AG04450 (cell line): Measurements from ENCODE around the gene FBXO31. TPM values are rescaled to one million over a fixed set of nuclear protein-coding genes. Genes with fewer than 3 reads are reported as not detected.

Experiments used
- CTCF ChIA-PET: fragments of 300-600, 350-600 bp; formaldehyde crosslinking; extraction: SDS; loops from one replicate; lab custom pipeline; 2022; ENCODE audit warnings: antibody characterized with exemption, inconsistent platforms; lab: Charles Lee
- POLR2A ChIA-PET: fragments of 350-600 bp; formaldehyde crosslinking; extraction: SDS; loops from one replicate; lab custom pipeline; 2021; ENCODE audit warnings: antibody characterized with exemption, inconsistent platforms; lab: Yijun Ruan, JAX
- DNase-seq: peaks from one replicate; pipeline ENCODE4 v3.0.0-alpha.2; 2011; ENCODE audit warnings: low read depth, low spot score
- H3K27ac ChIP-seq: one replicate; pipeline ENCODE4 v1.5.1; 2012; ENCODE audit warnings: low read depth, low read length, control low read depth
- H3K27me3 ChIP-seq: one replicate; pipeline ENCODE4 v1.6.0; 2012; ENCODE audit warnings: low read length; ENCODE audit not compliant: control insufficient read depth, insufficient read depth
- H3K4me3 ChIP-seq: 2 replicates; pipeline ENCODE4 v1.5.1; 2011; ENCODE audit warnings: mild to moderate bottlenecking, low read depth, low read length, control low read depth
- H3K9me3 ChIP-seq: 2 replicates; pipeline ENCODE4 v1.5.1; 2012; ENCODE audit warnings: low read length; ENCODE audit not compliant: control insufficient read depth, insufficient read depth
- polyA plus RNA-seq: library from polyadenylated mRNA; depleted of rRNA; stranded (reverse); fragments of >200 nt; gene quantifications from 2 replicates; pipeline ENCODE4 v1.2.3, GENCODE V29; 2011
- TF ChIP-seq, protein P1 (sequence below): IDR thresholded peaks from 2 replicates; pipeline ENCODE4 v1.5.1; 2011; ENCODE audit warnings: low read depth, low read length, control low read depth, inconsistent platforms

FBXO31 gene
- polyA plus RNA-seq, 1 experiment: 16.3 TPM

DNA sequence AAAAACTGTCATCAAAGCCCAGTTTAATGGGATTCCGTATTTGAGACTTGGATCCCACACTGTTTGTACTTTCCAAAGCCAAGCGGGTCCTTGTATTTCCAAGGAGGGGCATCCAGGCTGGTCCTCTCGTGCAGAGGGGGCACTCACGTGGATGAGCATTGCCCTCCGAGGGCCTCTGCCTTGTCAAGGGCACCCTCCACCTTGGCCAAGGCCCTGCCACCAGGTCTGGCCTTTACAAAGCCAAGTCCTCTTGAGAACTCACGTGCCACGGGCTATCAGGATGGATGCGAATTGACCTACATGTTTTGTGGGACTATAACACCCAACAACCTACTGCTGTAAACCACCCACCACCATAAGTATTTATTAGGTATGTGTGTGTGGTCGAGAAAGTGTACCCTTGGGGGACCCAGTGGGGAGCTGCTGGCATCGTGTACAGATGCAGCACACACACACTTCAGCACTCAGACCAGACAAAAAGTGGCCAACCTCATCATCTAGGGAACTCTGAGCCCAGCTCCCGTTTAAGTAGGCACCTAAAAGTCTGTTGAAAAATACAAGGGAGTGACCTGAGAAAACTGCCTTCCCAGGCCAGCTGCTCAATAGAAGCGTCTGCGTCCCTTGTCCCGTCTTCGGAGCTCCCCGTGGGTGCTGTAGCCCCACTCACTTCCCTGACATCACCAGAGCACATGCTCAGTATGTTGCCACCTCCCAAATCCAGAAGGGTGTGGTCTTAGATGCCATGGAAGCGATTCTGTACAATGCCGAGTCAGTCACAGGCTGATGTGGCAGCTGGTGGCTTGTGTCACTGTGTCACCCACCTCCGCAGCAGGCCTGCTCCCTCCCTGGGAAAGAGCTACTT lies 21.4 kb upstream of the FBXO31 start:
- TF ChIP-seq, protein P1, sequence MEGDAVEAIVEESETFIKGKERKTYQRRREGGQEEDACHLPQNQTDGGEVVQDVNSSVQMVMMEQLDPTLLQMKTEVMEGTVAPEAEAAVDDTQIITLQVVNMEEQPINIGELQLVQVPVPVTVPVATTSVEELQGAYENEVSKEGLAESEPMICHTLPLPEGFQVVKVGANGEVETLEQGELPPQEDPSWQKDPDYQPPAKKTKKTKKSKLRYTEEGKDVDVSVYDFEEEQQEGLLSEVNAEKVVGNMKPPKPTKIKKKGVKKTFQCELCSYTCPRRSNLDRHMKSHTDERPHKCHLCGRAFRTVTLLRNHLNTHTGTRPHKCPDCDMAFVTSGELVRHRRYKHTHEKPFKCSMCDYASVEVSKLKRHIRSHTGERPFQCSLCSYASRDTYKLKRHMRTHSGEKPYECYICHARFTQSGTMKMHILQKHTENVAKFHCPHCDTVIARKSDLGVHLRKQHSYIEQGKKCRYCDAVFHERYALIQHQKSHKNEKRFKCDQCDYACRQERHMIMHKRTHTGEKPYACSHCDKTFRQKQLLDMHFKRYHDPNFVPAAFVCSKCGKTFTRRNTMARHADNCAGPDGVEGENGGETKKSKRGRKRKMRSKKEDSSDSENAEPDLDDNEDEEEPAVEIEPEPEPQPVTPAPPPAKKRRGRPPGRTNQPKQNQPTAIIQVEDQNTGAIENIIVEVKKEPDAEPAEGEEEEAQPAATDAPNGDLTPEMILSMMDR: no peak
- no peaks in the 10 kb centered on the region for H3K27me3 ChIP-seq
- DNase-seq: no peak
- CTCF ChIA-PET: interaction anchor here (0.7 to 1.1 kb wide), 2 partner anchors 12 to 232 kb away, joined by 5 to 7 read pairs; no protein-coding TSS in a partner anchor
- POLR2A ChIA-PET: interaction anchor here (0.6 to 1.1 kb wide), 2 partner anchors 8 to 20 kb away, joined by 3 to 4 read pairs; no protein-coding TSS in a partner anchor
- no peak overlapping the region for H3K27ac ChIP-seq
- no peak overlapping the region for H3K4me3 ChIP-seq
- H3K9me3 ChIP-seq: no peaks in the 10 kb centered on the region; the same call in 1 of the 2 replicates

DNA sequence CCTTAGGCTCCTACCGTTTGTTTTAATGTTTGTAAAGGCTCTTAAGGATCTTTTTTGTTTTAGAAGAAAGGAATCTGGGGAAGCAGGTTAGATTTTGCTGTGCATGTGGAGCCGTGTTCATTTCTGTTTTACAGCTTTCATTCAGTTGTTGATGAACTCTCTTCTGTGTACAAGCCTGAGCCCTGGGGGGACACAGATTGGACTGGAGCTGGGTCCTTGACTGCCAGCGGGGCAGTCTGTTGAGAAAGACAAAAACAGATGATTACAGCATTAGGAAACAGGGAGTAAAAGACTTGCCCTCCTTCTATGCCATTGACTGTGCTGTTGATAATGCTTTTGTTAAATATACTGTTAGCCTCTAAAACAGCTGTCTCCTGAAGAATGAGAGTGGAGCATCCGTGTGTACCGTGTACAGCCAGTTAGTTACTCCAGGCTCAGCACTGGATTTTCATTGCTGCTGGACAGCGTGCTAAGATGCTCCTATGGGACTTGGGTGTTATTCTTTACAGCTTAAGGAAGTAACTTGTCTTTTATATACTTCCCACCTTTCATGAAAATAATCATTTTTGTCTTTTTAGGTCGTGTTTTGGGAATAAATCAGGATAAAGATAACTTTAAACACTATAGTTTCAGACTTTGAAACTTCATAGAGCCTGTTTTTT lies 11.7 kb upstream of the FBXO31 start:
- Histone ChIP-seq H3K27ac (no peak overlapping the region), H3K27me3 (no peaks in the 10 kb centered on the region), H3K4me3 (no peak overlapping the region), H3K9me3 (no peaks in the 10 kb centered on the region)
- ChIA-PET POLR2A (interaction anchor here (1.3 kb wide), 1 partner anchor 78 kb away, joined by 3 read pairs; the partner anchor contains the start of gene C16orf95), CTCF (interaction anchor here (0.6 to 2.9 kb wide), 6 partner anchors 13 to 307 kb away, joined by 3 to 27 read pairs (median 4); no protein-coding TSS in a partner anchor)
- DNase-seq: no peak
- TF ChIP-seq, protein P1: no peak

DNA sequence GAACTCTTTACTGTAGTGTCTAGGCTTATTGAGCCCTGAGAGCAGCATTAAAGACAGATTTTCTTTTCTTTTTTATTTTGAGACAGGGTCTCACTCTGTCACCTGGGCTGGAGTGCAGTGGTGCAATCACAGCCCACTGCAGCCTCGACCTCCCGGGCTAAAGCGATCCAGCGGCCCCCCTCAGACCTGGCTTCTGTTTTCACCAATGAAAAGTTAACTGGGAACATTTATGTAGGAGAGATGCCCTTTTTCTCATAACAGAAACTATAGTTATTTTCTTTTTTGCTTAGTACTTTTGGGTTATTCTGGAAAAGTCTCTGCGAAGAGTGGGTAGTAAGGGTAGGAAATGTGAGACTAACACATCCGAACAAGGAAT lies 10.1 kb upstream of the FBXO31 start:
- H3K27me3 ChIP-seq: no peaks in the 10 kb centered on the region
- H3K4me3 ChIP-seq: peak overlapping the region; percentile 70
- CTCF ChIA-PET: interaction anchor here (0.6 to 2.9 kb wide), 7 partner anchors 11 to 1318 kb away, joined by 3 to 27 read pairs (median 4); no protein-coding TSS in a partner anchor
- no peak for DNase-seq
- POLR2A ChIA-PET: interaction anchor here (0.7 to 1.9 kb wide), 2 partner anchors 10 to 77 kb away, joined by 3 to 13 read pairs; partner anchors contain the start of genes C16orf95 and FBXO31
- H3K9me3 ChIP-seq: no peaks in the 10 kb centered on the region
- H3K27ac ChIP-seq: no peak overlapping the region
- TF ChIP-seq, protein P1: no peak

DNA sequence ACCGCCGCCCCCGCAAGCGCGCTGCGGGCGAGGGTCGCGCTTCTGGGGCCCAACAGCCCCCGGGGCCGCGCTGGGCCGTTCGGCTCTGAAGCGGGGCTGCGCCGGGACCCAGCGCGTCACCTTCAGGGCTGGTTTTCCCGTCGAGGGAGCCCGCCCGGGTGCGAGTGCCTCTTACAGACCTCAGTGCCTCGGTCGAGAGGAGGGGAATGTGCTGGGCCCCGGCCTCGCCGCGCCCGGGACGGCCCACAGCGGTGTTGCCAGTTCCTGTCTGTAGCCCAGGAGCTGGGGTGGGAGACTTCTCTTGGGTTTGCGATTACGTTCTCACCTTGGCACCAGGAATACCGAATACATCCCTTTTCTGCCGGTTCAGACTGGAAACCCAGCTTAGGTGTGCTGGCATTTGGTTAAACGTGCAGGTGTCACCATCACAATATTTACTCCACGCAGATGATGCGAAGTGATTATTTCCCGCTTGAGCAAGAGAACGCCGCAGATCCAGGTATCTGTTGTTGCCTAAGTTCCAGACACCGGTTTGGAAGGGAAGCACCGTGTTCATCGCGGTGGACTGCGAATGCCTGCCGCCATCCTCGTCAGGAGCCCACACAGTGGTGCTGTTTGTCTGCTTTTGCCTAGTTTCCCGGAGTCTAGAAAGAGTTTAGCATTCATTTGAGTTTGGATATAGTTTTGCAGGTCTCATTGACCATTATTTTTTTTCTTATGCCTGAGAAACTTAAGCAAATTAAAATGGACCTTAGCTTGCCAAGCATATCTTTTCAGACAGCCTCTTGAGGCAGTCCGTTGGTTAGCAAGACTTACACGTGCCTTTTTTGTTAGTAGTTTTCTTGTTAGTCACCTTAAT lies 9.5 kb upstream of the FBXO31 start:
- POLR2A ChIA-PET: interaction anchor here (0.7 to 1.9 kb wide), 2 partner anchors 9 to 76 kb away, joined by 3 to 13 read pairs; partner anchors contain the start of genes C16orf95 and FBXO31
- CTCF ChIA-PET: interaction anchor here (0.6 to 2.9 kb wide), 5 partner anchors 243 to 547 kb away, joined by 3 to 27 read pairs (median 4); no protein-coding TSS in a partner anchor

More for the DNA sequence above, 9.5 kb upstream of the FBXO31 start:
- Histone ChIP-seq H3K9me3 (no peaks in the 10 kb centered on the region), H3K4me3 (peak overlapping the region; percentile 70), H3K27me3 (no peaks in the 10 kb centered on the region), H3K27ac (peak overlapping the region; percentile 48)
- TF ChIP-seq, protein P1: peak; percentile 41
- DNase-seq: no peak
